ENCODE measurements around the gene SHROOM3.

GRCh38 chr4:76499461-76499860, 64.4 kb downstream of the SHROOM3 start:
- TF ChIP-seq CTCF (IDR thresholded peaks at IDR 0.05; ENCODE audit: insufficient read depth, low read length, poor library complexity, severe bottlenecking) = no peak
- TF ChIP-seq EZH2phosphoT487 (conservative IDR thresholded peaks at IDR 0.05; ENCODE audit: low read length) = no peak
